Adrenal gland (tissue), 5 donors: Measurements from ENCODE around the gene TSPAN2.

Experiments used
- CTCF ChIP-seq, 6 experiments: fragments of 450-650 bp in 4 of 6; fragments of 200-600 bp in 2 of 6; sonication (generic) in 1 of 6; IDR thresholded peaks; 1 replicate in 5 of 6; 2 replicates in 1 of 6; pipeline versions ENCODE4 v1.5.1 to v1.8.0; 2016 to 2021; ENCODE audit warnings: antibody characterized with exemption in 6 of 6, mild to moderate bottlenecking in 2 of 6, moderate library complexity in 1 of 6
- POLR2A ChIP-seq, 2 donors: fragments of 450-650 bp; IDR thresholded peaks; one replicate each; pipeline ENCODE4 v1.6.1; 2017; ENCODE audit warnings: antibody characterized with exemption in 2 of 2, mild to moderate bottlenecking in 2 of 2, moderate library complexity in 1 of 2
- donor health status: DM: no; HTN: no; CAD: no.

- TF ChIP-seq CTCF (IDR thresholded peaks at IDR 0.05): no peak
- TF ChIP-seq POLR2A (IDR thresholded peaks at IDR 0.05): no peak
These were observed 24.3 kb downstream of the TSPAN2 start for GRCh38 chr1:115065021-115065420.
